ENCODE data around the gene GRIP1. TPM values are rescaled to one million over a fixed set of nuclear protein-coding genes. Genes with fewer than 3 reads are reported as not detected.

The GRIP1 gene
- total RNA-seq, 2 donors from 2014 or later, result 0.19 to 0.86 TPM

GRCh38 chr12:66388517-66388916 lies 290.4 kb downstream of the GRIP1 start:
- no peak for ATAC-seq (replicated peaks)
- Mint-ChIP-seq H3K4me1 (no peaks in the 10 kb centered on the region), H3K9me3 (no peaks in the 10 kb centered on the region), H3K4me3 (no peak overlapping the region), H3K36me3 (ENCODE audit: low read depth) (peaks cover 5% of the 10 kb centered on the region), H3K27me3 (no peaks in the 10 kb centered on the region), H3K27ac (no peak overlapping the region)

DNA sequence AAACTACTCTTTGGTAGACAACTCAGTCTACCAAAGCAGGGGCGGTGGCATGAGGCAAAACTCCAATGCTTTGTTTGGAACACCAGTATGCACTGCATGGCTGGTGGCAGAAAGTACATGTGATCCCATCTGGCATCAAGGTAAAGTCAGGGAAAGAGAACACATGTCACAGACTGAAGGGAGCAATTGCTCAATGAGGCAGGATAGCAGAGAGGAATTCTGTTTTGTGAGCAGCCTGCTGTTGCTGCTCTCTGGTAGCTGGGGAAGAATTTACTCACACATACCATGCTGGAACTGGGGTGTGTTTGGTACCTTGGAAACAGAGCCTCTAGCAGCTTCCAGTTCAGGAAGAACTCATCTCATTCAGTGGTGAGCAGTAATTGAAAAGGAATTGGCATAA lies 291.8 kb downstream of the GRIP1 start:
- H3K4me1 Mint-ChIP-seq, result no peaks in the 10 kb centered on the region
- peaks cover 5% of the 10 kb centered on the region for H3K36me3 Mint-ChIP-seq (ENCODE audit: low read depth)
- no peak for ATAC-seq (replicated peaks)
- H3K4me3 Mint-ChIP-seq, result no peak overlapping the region
- H3K9me3 Mint-ChIP-seq, result no peaks in the 10 kb centered on the region
- H3K27ac Mint-ChIP-seq, result no peak overlapping the region
- H3K27me3 Mint-ChIP-seq, result no peaks in the 10 kb centered on the region

- peaks cover 7% of the 10 kb centered on the region for H3K36me3 Mint-ChIP-seq (ENCODE audit: low read depth)
- no peaks in the 10 kb centered on the region for H3K9me3 Mint-ChIP-seq
- H3K27ac Mint-ChIP-seq, result no peak overlapping the region
- no peaks in the 10 kb centered on the region for H3K27me3 Mint-ChIP-seq
- H3K4me1 Mint-ChIP-seq, result no peaks in the 10 kb centered on the region
- ATAC-seq (replicated peaks), result no peak
- H3K4me3 Mint-ChIP-seq, result no peak overlapping the region
Observed at GRCh38 chr12:66380769-66381535, 297.9 kb downstream of the GRIP1 start.

DNA sequence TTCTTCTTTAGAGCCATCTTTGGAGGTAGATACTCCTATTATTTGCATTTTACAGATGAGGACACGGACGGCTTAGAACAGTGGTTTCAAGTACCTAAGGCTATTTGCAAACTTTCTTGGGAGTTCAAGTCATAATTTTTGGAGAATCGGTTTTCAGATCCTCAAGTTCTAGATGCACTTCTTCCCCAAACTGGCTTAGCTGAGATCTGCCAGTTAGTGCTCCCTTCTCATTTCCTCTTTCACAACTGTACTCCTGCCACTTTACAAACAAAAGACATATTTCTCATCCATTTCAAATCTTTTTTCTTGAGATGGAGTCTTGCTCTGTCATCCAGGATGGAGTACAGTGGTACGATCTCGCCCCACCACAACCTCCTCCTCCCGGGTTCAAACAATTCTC lies 299.3 kb downstream of the GRIP1 start:
- no peak for ATAC-seq (replicated peaks)
- H3K4me3 Mint-ChIP-seq, result no peak overlapping the region
- no peak overlapping the region for H3K27ac Mint-ChIP-seq
- no peaks in the 10 kb centered on the region for H3K4me1 Mint-ChIP-seq
- H3K36me3 Mint-ChIP-seq (ENCODE audit: low read depth), result peaks cover 7% of the 10 kb centered on the region
- no peaks in the 10 kb centered on the region for H3K27me3 Mint-ChIP-seq
- H3K9me3 Mint-ChIP-seq, result no peaks in the 10 kb centered on the region

DNA sequence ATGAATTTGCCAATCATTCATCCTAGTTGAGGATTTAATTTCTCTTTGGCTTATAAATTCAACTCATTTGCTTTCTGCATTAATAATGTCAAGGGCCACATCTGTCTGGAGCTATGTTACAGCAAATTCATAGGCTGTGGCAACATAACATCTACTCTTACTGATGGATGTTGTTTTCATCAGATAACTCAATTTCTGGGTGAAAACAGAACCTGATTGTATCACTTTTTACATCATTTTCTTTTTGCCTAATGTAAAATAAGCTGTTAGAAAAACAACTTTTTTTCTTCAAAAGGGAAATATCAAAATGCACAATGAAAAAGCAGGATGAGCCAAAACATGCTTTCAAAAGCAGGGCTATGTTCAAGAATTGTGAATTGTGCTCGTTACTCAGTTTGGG lies 303.3 kb downstream of the GRIP1 start:
- no peak overlapping the region for H3K27ac Mint-ChIP-seq
- no peaks in the 10 kb centered on the region for H3K27me3 Mint-ChIP-seq
- H3K9me3 Mint-ChIP-seq, result no peaks in the 10 kb centered on the region
- peaks cover 7% of the 10 kb centered on the region for H3K36me3 Mint-ChIP-seq (ENCODE audit: low read depth)
- no peak overlapping the region for H3K4me3 Mint-ChIP-seq
- ATAC-seq (replicated peaks), result no peak
- no peaks in the 10 kb centered on the region for H3K4me1 Mint-ChIP-seq

DNA sequence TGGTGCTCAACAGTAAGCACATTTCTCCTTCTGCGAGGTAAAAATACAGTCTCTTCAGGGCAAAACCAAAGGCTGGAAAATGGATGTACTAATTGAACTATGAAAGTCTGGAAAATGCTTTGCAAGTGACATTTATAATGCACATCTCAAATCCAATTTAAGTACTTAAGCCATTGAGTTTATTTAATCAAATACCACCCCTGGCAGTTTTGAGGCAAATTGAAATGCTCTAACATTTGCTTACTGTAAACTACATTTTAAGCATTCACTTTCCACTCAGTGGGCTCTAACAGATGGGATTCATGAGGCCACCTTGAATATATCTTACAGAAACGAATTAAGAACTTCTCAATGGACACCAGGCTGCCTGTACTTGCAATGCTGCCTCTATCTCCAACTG lies 306.9 kb downstream of the GRIP1 start:
- Mint-ChIP-seq H3K4me1 (no peaks in the 10 kb centered on the region), H3K9me3 (no peaks in the 10 kb centered on the region), H3K4me3 (no peak overlapping the region), H3K27me3 (no peaks in the 10 kb centered on the region), H3K36me3 (ENCODE audit: low read depth) (peaks cover 26% of the 10 kb centered on the region), H3K27ac (no peak overlapping the region)
- ATAC-seq (replicated peaks), result no peak

- Mint-ChIP-seq H3K9me3 (no peaks in the 10 kb centered on the region), H3K27me3 (no peaks in the 10 kb centered on the region)
Observed at GRCh38 chr12:66367015-66367667, 311.7 kb downstream of the GRIP1 start.

DNA sequence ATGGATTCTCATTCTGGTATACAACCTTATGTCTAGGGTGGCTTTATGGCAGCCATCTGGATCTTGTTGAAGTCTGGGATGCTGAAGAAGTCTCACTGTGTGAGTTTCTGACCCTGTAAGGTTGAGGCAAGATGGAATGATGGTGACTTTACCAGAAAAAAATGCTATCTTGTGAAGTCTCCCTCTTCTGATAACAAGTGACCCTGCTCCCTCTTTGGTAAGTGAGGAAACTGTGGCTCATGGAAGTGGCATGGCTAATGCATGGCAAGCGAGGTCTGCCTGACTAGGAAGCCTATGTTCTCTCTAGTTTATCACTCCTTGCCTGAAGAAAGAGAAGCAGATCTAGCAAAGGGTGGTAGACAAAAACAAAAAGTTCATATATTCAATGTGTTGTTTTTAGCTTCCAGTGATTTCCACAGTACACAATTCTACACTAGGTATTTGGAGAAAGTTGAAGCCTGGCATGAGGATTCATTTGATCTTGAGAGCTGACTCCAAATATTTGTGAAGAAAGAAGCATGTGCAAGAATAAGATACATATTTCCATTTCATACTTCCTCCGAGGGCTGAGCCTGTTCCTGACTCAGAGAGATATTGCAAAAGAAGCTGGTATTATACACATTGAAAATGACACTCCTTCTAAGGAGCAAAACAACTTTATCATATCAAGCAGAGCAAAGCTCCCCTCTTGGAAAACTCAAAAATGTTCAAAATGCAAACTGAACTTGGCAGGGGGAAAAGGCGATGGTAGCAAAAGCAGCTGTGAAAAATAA lies 313.0 kb downstream of the GRIP1 start:
- Mint-ChIP-seq H3K4me3 (no peak overlapping the region), H3K36me3 (ENCODE audit: low read depth) (peaks cover 35% of the 10 kb centered on the region), H3K4me1 (no peaks in the 10 kb centered on the region), H3K9me3 (no peaks in the 10 kb centered on the region), H3K27me3 (no peaks in the 10 kb centered on the region), H3K27ac (no peak overlapping the region)
- ATAC-seq (replicated peaks), result no peak

More at GRCh38 chr12:66367015-66367667, 311.7 kb downstream of the GRIP1 start:
- Mint-ChIP-seq H3K36me3 (ENCODE audit: low read depth) (peaks cover 35% of the 10 kb centered on the region), H3K4me1 (no peaks in the 10 kb centered on the region), H3K4me3 (no peak overlapping the region), H3K27ac (no peak overlapping the region)
- no peak for ATAC-seq (replicated peaks)

GRCh38 chr12:66361703-66362102 lies 317.2 kb downstream of the GRIP1 start:
- ATAC-seq (replicated peaks), result no peak
- Mint-ChIP-seq H3K4me1 (no peaks in the 10 kb centered on the region), H3K27me3 (no peaks in the 10 kb centered on the region), H3K27ac (peak overlapping the region; percentile 9), H3K4me3 (no peak overlapping the region), H3K36me3 (ENCODE audit: low read depth) (peaks cover 16% of the 10 kb centered on the region), H3K9me3 (no peaks in the 10 kb centered on the region)

- H3K36me3 Mint-ChIP-seq (ENCODE audit: low read depth), result peaks cover 7% of the 10 kb centered on the region
- H3K4me1 Mint-ChIP-seq, result no peaks in the 10 kb centered on the region
- H3K4me3 Mint-ChIP-seq, result no peak overlapping the region
- no peak for ATAC-seq (replicated peaks)
- no peaks in the 10 kb centered on the region for H3K9me3 Mint-ChIP-seq
- H3K27ac Mint-ChIP-seq, result no peak overlapping the region
- H3K27me3 Mint-ChIP-seq, result no peaks in the 10 kb centered on the region
Observed at GRCh38 chr12:66359300-66359699, 319.6 kb downstream of the GRIP1 start.

GRCh38 chr12:66354291-66354690 lies 324.6 kb downstream of the GRIP1 start:
- Mint-ChIP-seq H3K27me3 (no peaks in the 10 kb centered on the region), H3K9me3 (no peaks in the 10 kb centered on the region), H3K4me1 (peaks cover 3% of the 10 kb centered on the region), H3K36me3 (ENCODE audit: low read depth) (peaks cover 36% of the 10 kb centered on the region), H3K27ac (peak overlapping the region; percentile 47), H3K4me3 (no peak overlapping the region)
- no peak for ATAC-seq (replicated peaks)

- ATAC-seq (replicated peaks), result no peak
- no peaks in the 10 kb centered on the region for H3K27me3 Mint-ChIP-seq
- H3K27ac Mint-ChIP-seq, result peak overlapping the region; percentile 55
- peaks cover 3% of the 10 kb centered on the region for H3K4me1 Mint-ChIP-seq
- H3K36me3 Mint-ChIP-seq (ENCODE audit: low read depth), result peaks cover 47% of the 10 kb centered on the region
- H3K4me3 Mint-ChIP-seq, result no peak overlapping the region
- H3K9me3 Mint-ChIP-seq, result no peaks in the 10 kb centered on the region
Observed at GRCh38 chr12:66352899-66353298, 326.0 kb downstream of the GRIP1 start.

DNA sequence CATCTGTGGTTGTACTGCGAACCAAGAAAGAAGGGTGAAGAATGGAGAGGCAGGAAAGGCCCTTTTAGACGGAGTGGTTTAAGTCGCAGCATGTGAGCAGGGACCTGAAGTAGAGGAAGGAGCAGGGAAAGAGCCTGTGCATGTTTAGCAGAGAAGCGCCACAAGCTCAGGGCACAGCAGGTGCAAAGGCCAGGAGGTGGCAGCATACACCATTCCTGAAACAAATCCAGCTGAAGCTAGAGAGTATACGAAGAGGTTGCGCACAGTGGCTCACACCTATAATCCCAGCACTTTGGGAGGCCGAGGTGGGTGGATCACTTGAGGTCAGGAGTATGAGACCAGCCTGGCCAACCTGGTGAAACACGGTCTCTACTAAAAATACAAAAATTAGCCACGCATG lies 326.7 kb downstream of the GRIP1 start:
- Mint-ChIP-seq H3K4me1 (peaks cover 3% of the 10 kb centered on the region), H3K36me3 (ENCODE audit: low read depth) (peaks cover 47% of the 10 kb centered on the region), H3K27me3 (no peaks in the 10 kb centered on the region), H3K27ac (no peak overlapping the region), H3K9me3 (no peaks in the 10 kb centered on the region), H3K4me3 (no peak overlapping the region)
- ATAC-seq (replicated peaks), result no peak

- ATAC-seq (replicated peaks), result no peak
- peaks cover 3% of the 10 kb centered on the region for H3K4me1 Mint-ChIP-seq
- H3K27me3 Mint-ChIP-seq, result no peaks in the 10 kb centered on the region
- H3K36me3 Mint-ChIP-seq (ENCODE audit: low read depth), result peaks cover 47% of the 10 kb centered on the region
- no peak overlapping the region for H3K4me3 Mint-ChIP-seq
- H3K9me3 Mint-ChIP-seq, result no peaks in the 10 kb centered on the region
- no peak overlapping the region for H3K27ac Mint-ChIP-seq
Observed at GRCh38 chr12:66351301-66351700, 327.6 kb downstream of the GRIP1 start.

DNA sequence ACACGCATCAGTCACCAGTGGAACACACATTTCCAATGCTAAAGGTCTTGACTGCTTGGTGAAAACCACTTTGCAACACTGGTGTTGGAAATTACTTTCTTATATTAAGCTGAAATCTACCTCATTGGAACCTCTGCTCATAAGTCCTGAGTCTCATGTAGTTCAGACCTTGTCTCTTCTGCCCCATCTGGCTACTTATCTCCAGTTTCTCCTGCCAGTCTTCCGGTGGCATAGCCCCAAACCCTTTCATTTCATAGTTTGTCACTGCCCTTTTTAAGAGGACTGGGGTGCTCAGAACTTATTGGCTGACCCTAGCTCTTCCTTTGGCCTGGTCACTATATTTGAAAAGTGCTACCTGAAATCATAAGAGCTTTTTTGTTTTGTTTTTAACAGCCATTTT lies 332.9 kb downstream of the GRIP1 start:
- H3K36me3 Mint-ChIP-seq (ENCODE audit: low read depth), result peaks cover 28% of the 10 kb centered on the region
- ATAC-seq (replicated peaks), result no peak
- peaks cover 13% of the 10 kb centered on the region for H3K4me1 Mint-ChIP-seq
- H3K9me3 Mint-ChIP-seq, result peaks cover 4% of the 10 kb centered on the region
- H3K27ac Mint-ChIP-seq, result peak overlapping the region; percentile 61
- H3K4me3 Mint-ChIP-seq, result no peak overlapping the region
- no peaks in the 10 kb centered on the region for H3K27me3 Mint-ChIP-seq
